GM13976 (cell line): ENCODE measurements around the gene POU3F2.

Experiments used
- DNase-seq: peaks from one replicate; pipeline ENCODE4 v3.0.0; 2012; ENCODE audit warnings: low spot score
- in situ Hi-C: fragments of 300-500 bp; cut with MboI; formaldehyde crosslinking; loops from one replicate; pipeline ENCODE4 v1.12.0; 2022; ENCODE audit warnings: low sequenced_read_pairs, mixed read lengths, inconsistent platforms; ENCODE audit not compliant: unreplicated experiment
- TF ChIP-seq, protein P1 (sequence below): IDR thresholded peaks from 2 replicates; pipeline ENCODE4 v1.5.1; 2012; ENCODE audit warnings: borderline replicate concordance, mild to moderate bottlenecking; ENCODE audit not compliant: insufficient read depth; ENCODE audit errors: extremely low read depth, missing control alignments, control extremely low read depth

Gene POU3F2

DNA sequence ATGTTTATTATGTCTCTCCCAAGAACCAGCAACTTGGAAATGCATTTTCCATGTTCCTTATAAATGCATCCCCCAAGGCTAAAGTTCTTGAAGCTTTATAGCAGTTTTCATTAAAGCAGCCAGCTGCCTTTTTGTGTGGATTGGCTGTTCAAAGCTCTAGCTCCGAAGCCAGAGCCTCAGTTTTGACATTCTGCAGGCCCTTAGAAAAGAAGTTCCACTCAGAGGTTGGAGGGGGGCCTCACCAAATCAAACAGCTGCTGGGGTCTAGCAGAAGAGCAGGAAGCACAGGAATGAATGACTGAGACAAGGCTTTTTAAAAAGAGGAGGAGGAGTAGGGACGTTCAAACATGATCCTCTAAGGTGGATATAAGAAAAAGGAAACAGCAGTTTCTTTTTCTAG, 4.2 kb upstream of the POU3F2 start:
- in situ Hi-C loops: loop anchor here (25.0 kb wide), 2 partner anchors 282 to 1318 kb away; no protein-coding TSS in a partner anchor

DNA sequence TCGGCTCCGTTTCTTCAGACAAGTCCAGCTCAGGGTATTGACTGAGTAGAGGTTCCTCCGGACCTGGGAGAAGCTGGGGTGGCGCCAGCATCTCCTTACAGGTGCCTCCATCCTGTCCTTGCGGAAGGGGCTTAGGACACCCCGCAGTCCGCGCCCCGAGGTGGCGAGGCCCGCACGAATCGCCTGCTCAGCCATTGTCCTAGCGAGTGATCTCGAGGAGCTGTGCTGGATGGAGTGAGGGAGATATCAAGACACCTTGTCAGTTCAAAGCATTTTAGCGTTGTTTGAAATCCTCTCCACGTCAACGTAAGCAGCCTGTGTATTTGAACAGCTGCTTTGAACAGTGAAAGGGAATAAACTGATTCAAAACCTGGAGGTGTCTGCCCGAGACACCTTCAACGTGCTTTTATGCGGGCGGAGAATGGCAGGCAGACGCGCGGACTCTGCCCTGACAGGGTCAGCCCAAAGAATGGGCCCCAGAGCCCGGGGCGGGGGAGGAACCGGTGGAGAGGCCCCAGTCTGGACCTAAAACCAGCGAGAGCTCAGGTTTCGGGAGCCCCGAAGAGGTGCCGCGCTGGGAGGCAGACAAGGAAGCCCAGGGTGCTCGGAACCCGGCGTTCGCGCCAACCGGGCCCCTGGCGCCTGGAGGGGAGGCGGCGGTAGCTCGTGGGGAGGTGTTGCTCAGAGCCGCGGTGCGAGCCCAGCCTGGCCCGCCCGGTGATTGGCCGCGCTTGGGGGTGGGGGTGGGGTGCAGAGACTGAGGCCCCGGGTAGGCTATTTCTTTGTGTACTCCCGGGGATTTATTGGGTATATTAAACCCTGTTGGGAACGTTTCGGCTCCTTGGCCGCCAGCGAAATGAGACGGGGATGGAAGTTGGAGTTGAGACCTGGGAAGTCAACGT, 3.1 kb upstream of the POU3F2 start:
- in situ Hi-C loops: loop anchor here (25.0 kb wide), 2 partner anchors 281 to 1319 kb away; no protein-coding TSS in a partner anchor
- DNase-seq: peak; percentile 27
- TF ChIP-seq, protein P1, sequence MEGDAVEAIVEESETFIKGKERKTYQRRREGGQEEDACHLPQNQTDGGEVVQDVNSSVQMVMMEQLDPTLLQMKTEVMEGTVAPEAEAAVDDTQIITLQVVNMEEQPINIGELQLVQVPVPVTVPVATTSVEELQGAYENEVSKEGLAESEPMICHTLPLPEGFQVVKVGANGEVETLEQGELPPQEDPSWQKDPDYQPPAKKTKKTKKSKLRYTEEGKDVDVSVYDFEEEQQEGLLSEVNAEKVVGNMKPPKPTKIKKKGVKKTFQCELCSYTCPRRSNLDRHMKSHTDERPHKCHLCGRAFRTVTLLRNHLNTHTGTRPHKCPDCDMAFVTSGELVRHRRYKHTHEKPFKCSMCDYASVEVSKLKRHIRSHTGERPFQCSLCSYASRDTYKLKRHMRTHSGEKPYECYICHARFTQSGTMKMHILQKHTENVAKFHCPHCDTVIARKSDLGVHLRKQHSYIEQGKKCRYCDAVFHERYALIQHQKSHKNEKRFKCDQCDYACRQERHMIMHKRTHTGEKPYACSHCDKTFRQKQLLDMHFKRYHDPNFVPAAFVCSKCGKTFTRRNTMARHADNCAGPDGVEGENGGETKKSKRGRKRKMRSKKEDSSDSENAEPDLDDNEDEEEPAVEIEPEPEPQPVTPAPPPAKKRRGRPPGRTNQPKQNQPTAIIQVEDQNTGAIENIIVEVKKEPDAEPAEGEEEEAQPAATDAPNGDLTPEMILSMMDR: no peak

More for the DNA sequence above, 4.2 kb upstream of the POU3F2 start:
- no peak for DNase-seq
- TF ChIP-seq, protein P1: no peak

DNA sequence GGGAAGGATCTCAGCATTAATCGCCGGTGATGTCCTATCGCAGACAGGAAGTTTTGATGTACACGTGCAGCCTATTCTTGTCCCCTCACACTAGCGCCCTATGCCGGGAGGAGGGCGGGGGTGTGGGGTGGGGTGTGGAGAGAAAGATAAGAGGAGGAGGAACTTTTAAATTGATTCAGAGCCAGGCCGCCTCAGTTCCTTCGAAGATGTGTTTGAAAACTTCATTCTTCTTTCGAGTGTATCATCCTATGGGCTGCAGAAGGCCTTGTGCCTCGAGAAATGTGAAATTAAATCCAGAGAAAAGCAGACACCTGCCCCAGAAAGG, 2.5 kb upstream of the POU3F2 start:
- TF ChIP-seq, protein P1: no peak
- DNase-seq: peak; percentile 17
- in situ Hi-C loops: loop anchor here (25.0 kb wide), 2 partner anchors 280 to 1320 kb away; no protein-coding TSS in a partner anchor

DNA sequence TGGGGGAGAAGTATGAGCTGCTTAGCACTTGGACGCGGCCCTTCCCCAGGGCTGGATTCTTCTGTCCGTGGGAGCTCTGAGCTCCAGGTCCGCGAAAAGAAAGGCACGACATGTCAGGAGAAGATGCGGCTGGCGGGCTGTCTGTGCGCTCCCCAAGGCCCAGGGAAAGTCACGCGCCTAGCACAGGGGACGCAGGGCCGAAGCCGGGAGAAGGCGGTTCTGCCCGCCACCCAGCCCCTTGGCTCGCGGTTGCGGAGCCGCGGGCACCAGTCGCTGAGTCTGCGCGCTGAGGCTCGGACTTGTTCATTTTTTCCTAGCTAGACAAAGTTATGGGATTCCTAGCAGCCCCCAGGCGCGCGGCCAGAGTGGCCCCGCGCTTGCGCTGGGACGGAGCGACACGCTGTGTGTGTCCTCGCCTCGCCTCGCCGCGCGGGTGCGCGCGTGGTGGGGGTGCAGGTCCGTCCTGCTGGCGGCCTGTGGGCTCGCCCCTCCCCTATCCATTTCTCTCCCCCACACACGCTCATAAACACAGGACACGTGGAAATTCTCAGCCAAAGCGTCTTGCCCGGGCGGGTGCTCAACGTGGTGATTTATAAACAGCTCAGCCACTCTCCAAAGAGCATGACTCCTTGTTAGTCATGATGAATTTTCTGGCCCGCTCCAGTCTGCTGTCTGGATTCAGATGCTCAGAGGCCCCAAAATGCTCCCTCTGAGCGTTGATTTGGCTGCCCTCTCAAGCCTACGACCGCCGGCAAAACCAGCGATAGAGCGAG, 1.9 kb upstream of the POU3F2 start:
- TF ChIP-seq, protein P1: no peak
- in situ Hi-C loops: loop anchor here (25.0 kb wide), 2 partner anchors 280 to 1320 kb away; no protein-coding TSS in a partner anchor
- peak; percentile 38 for DNase-seq

DNA sequence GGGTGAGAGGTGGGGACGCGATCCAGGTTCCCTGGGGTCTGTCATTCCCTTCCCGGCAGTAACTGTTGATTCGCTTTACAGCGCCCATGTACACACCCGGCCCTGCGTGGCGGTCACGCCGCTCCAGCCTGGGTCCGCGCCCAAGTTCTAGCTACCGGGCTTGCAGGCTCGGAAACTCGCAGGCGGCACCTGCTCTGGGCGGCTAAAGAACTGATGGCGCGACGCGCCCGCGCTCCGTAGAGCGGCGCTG, 1.4 kb upstream of the POU3F2 start:
- DNase-seq: no peak
- in situ Hi-C loops: loop anchor here (25.0 kb wide), 2 partner anchors 279 to 1321 kb away; no protein-coding TSS in a partner anchor
- TF ChIP-seq, protein P1: no peak

DNA sequence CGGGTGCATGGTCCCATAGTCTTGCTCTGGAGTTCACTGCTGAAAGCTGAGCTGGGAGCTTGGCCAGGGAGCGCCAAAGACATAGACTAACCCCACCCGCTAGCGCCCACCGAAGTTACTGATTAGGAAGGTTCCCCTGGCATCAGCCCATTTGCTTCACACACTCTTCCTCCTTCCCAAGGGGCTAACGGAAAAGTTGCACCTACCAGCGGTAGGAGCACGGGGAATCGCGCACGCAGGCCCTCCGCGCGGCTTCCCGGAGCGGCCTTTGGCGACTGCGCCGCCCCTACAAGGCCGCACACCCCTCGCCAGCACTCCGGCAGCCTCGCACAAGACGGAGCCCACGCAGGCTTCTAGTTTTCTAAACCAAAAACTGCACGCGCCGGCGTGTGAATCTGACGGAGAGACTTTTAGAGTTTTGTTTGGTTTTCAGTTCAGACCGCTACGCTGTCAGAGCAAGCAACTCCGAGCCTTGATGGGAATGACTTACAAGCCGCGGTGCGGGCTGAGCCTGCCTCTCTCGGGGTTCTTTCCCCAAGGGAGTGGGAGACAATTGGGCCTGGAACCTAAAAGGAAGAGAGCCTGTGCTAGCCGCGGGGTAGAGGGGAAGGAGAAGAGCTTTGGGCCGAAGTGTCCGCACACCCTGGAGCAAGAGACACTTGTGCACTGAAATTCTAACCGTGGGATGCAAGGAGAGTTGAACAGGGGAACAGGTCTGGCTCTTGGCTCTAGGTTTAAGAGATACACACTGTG, 891 bp upstream of the POU3F2 start:
- DNase-seq: peak; percentile 53
- in situ Hi-C loops: loop anchor here (25.0 kb wide), 2 partner anchors 279 to 1321 kb away; no protein-coding TSS in a partner anchor

More for the DNA sequence above, 891 bp upstream of the POU3F2 start:
- TF ChIP-seq, protein P1: no peak
